Ishikawa (cell line): ENCODE data around the gene NYNRIN.

Experiments used
- CEBPB ChIP-seq: IDR thresholded peaks from 2 replicates; pipeline ENCODE4 v1.6.1; 2012
- YY1 ChIP-seq: IDR thresholded peaks from 2 replicates; pipeline ENCODE4 v1.6.1; 2012; ENCODE audit warnings: low read depth
- TF ChIP-seq, protein P1 (sequence below): IDR thresholded peaks from 2 replicates; pipeline ENCODE4 v1.6.1; 2012

- TF ChIP-seq YY1, result no peak
- TF ChIP-seq, protein P1, sequence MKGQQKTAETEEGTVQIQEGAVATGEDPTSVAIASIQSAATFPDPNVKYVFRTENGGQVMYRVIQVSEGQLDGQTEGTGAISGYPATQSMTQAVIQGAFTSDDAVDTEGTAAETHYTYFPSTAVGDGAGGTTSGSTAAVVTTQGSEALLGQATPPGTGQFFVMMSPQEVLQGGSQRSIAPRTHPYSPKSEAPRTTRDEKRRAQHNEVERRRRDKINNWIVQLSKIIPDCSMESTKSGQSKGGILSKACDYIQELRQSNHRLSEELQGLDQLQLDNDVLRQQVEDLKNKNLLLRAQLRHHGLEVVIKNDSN, result no peak
- no peak for TF ChIP-seq CEBPB
Observed at GRCh38 chr14:24367514-24368211, 31.1 kb upstream of the NYNRIN start, which contains the start of gene NFATC4.
